ENCODE data around the gene RBP5. TPM values are rescaled to one million over a fixed set of nuclear protein-coding genes. Genes with fewer than 3 reads are reported as not detected.

RBP5 gene
- total and polyA plus RNA-seq, 9 of the 15 experiments (the other 6 are each of a cell fraction or from before 2014, with no cell fraction given), result 8.6 to 22.5 (median 11.4) TPM

DNA sequence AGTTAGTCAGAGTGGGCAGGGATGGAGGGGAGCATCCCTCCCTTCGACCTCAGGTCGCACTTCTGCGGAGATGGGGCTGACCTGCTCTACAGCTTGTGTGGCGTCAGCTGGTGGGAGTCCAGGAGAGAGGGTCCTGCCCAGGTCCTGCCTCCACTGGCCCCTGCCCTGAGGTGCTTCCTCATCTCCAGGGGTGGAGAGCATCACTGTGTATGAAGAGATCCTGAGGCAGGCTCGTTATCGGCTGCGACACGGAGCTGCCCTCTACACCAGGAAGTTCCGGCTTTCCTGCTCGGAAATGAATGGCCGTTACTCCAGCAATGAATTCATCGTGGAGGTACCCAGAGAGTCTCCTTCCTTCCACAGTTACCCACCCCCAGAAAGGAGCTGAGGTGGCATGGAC, 21.7 kb upstream of the RBP5 start (continued):
- TF ChIP-seq, protein P1, sequence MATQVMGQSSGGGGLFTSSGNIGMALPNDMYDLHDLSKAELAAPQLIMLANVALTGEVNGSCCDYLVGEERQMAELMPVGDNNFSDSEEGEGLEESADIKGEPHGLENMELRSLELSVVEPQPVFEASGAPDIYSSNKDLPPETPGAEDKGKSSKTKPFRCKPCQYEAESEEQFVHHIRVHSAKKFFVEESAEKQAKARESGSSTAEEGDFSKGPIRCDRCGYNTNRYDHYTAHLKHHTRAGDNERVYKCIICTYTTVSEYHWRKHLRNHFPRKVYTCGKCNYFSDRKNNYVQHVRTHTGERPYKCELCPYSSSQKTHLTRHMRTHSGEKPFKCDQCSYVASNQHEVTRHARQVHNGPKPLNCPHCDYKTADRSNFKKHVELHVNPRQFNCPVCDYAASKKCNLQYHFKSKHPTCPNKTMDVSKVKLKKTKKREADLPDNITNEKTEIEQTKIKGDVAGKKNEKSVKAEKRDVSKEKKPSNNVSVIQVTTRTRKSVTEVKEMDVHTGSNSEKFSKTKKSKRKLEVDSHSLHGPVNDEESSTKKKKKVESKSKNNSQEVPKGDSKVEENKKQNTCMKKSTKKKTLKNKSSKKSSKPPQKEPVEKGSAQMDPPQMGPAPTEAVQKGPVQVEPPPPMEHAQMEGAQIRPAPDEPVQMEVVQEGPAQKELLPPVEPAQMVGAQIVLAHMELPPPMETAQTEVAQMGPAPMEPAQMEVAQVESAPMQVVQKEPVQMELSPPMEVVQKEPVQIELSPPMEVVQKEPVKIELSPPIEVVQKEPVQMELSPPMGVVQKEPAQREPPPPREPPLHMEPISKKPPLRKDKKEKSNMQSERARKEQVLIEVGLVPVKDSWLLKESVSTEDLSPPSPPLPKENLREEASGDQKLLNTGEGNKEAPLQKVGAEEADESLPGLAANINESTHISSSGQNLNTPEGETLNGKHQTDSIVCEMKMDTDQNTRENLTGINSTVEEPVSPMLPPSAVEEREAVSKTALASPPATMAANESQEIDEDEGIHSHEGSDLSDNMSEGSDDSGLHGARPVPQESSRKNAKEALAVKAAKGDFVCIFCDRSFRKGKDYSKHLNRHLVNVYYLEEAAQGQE (IDR thresholded peaks at IDR 0.05; ENCODE audit: borderline replicate concordance), result no peak
- TF ChIP-seq, protein P1 (CRISPR knock-in tag; IDR thresholded peaks at IDR 0.05; ENCODE audit: low read depth), result no peak
- no peak for TF ChIP-seq RBFOX2 (IDR thresholded peaks at IDR 0.05; ENCODE audit: low read depth, low read length)
- TF ChIP-seq DNMT1 (IDR thresholded peaks at IDR 0.05), result no peak
- TF ChIP-seq PHB2 (IDR thresholded peaks at IDR 0.05; ENCODE audit: low read depth), result no peak
- no peak for TF ChIP-seq THRB (CRISPR knock-in tag; conservative IDR thresholded peaks at IDR 0.05)
- TF ChIP-seq MCM5 (IDR thresholded peaks at IDR 0.05; ENCODE audit: low read depth), result no peak
- TF ChIP-seq, protein P2, sequence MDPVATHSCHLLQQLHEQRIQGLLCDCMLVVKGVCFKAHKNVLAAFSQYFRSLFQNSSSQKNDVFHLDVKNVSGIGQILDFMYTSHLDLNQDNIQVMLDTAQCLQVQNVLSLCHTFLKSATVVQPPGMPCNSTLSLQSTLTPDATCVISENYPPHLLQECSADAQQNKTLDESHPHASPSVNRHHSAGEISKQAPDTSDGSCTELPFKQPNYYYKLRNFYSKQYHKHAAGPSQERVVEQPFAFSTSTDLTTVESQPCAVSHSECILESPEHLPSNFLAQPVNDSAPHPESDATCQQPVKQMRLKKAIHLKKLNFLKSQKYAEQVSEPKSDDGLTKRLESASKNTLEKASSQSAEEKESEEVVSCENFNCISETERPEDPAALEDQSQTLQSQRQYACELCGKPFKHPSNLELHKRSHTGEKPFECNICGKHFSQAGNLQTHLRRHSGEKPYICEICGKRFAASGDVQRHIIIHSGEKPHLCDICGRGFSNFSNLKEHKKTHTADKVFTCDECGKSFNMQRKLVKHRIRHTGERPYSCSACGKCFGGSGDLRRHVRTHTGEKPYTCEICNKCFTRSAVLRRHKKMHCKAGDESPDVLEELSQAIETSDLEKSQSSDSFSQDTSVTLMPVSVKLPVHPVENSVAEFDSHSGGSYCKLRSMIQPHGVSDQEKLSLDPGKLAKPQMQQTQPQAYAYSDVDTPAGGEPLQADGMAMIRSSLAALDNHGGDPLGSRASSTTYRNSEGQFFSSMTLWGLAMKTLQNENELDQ (CRISPR knock-in tag; IDR thresholded peaks at IDR 0.05; ENCODE audit: borderline replicate concordance), result no peak
